B cell (primary cell): ENCODE measurements around the gene ANAPC2.

ENCODE experiments used
- CTCF ChIP-seq: fragments of 200-600 bp; IDR thresholded peaks from one replicate; pipeline ENCODE4 v1.8.0; 2022; ENCODE audit warnings: antibody characterized with exemption, mild to moderate bottlenecking
- EZH2 ChIP-seq: IDR thresholded peaks from 2 replicates; pipeline ENCODE4 v1.6.1; 2012; ENCODE audit warnings: borderline replicate concordance, low read depth, mild to moderate bottlenecking, moderate library complexity, low read length; ENCODE audit not compliant: insufficient read depth, poor library complexity, severe bottlenecking

GRCh38 chr9:137188086-137188489, 272 bp downstream of the ANAPC2 start:
- no peak for TF ChIP-seq CTCF
- no peak for TF ChIP-seq EZH2
